Endothelial cell of umbilical vein (primary cell): Measurements from ENCODE around the gene S100A3. TPM values are rescaled to one million over a fixed set of nuclear protein-coding genes. Genes with fewer than 3 reads are reported as not detected.

Experiments
- BruUV-seq: library from RNA; stranded (reverse); fragments of 400-500 nt; replicated peaks from 2 replicates; lab custom pipeline; 2021; lab: Mats Ljungman, UMichigan
- CTCF ChIA-PET: fragments of 300-600, 350-600 bp; sonication (Branson Sonifier 250); formaldehyde crosslinking; loops from one replicate; lab custom pipeline; 2021; ENCODE audit warnings: antibody characterized with exemption, inconsistent platforms; lab: Charles Lee
- POLR2A ChIA-PET: fragments of 300-600, 350-600 bp; sonication (Branson Sonifier 250); formaldehyde crosslinking; loops from one replicate; lab custom pipeline; 2021; ENCODE audit warnings: antibody characterized with exemption, inconsistent platforms; lab: Charles Lee
- DNase-seq: peaks from one replicate; pipeline ENCODE4 v3.0.0-alpha.2; 2011; ENCODE audit warnings: low read depth, low spot score
- FAIRE-seq: peaks from 2 replicates; lab custom pipeline; 2011; peaks lifted over from hg19 to GRCh38; lab: Jason Lieb, UNC
- H2AFZ ChIP-seq: 2 replicates; pipeline ENCODE4 v1.6.0; 2012; ENCODE audit warnings: low read depth, low read length, control low read depth, inconsistent platforms
- H3K27ac ChIP-seq: 2 replicates; pipeline ENCODE4 v1.5.1; 2011; ENCODE audit warnings: low read depth, mild to moderate bottlenecking, control low read depth, low read length, moderate library complexity; ENCODE audit not compliant: insufficient read depth
- H3K27me3 ChIP-seq, 2 experiments: 2 replicates each; pipeline versions ENCODE4 v1.6.0 to v1.6.1; 2011; ENCODE audit warnings: low read length in 2 of 2, mixed read lengths in 1 of 2; ENCODE audit not compliant: control insufficient read depth in 2 of 2, insufficient read depth in 2 of 2
- H3K36me3 ChIP-seq, 2 experiments: 2 replicates in 1 of 2; 3 replicates in 1 of 2; pipeline ENCODE4 v1.5.1; 2011; ENCODE audit warnings: low read length in 2 of 2, mild to moderate bottlenecking in 1 of 2, moderate library complexity in 1 of 2; ENCODE audit not compliant: control insufficient read depth in 2 of 2, insufficient read depth in 2 of 2; ENCODE audit errors: extremely low read depth in 1 of 2
- H3K4me1 ChIP-seq: 3 replicates; pipeline ENCODE4 v1.5.1; 2011; ENCODE audit warnings: mild to moderate bottlenecking, low read length; ENCODE audit not compliant: control insufficient read depth, insufficient read depth; ENCODE audit errors: extremely low read depth
- H3K4me2 ChIP-seq: 2 replicates; pipeline ENCODE4 v1.6.1; 2011; ENCODE audit warnings: low read length, control low read depth, mixed read lengths; ENCODE audit not compliant: insufficient read depth
- H3K4me3 ChIP-seq, 3 experiments: fragments of 200-600 bp in 1 of 3; sonication (generic), shearing (Covaris generic) in 1 of 3; replicated peaks in 1 of 3; 2 replicates each; pipeline ENCODE4 v1.5.1; 2011 to 2016; ENCODE audit warnings: control low read depth in 3 of 3, low read length in 3 of 3, mild to moderate bottlenecking in 2 of 3, inconsistent platforms in 1 of 3, low read depth in 1 of 3, moderate library complexity in 1 of 3; ENCODE audit not compliant: insufficient read depth in 1 of 3
- H3K79me2 ChIP-seq: 2 replicates; pipeline ENCODE4 v1.6.0; 2012; ENCODE audit warnings: low read length, inconsistent platforms; ENCODE audit not compliant: control insufficient read depth, insufficient read depth
- H3K9ac ChIP-seq: replicated peaks from 2 replicates; pipeline ENCODE3; 2011; ENCODE audit warnings: low read length, control low read depth; ENCODE audit not compliant: insufficient read depth; ENCODE audit errors: extremely low read depth
- H3K9me1 ChIP-seq: replicated peaks from 3 replicates; pipeline ENCODE4 v1.6.0; 2011; ENCODE audit warnings: mild to moderate bottlenecking, low read length; ENCODE audit not compliant: control insufficient read depth, insufficient read depth; ENCODE audit errors: extremely low read depth
- H3K9me3 ChIP-seq: replicated peaks from 2 replicates; pipeline ENCODE4 v1.5.1; 2012; ENCODE audit warnings: low read length, inconsistent platforms; ENCODE audit not compliant: control insufficient read depth, insufficient read depth
- H4K20me1 ChIP-seq: replicated peaks from 2 replicates; pipeline ENCODE3; 2011; ENCODE audit warnings: mild to moderate bottlenecking, low read length; ENCODE audit not compliant: control insufficient read depth, insufficient read depth; ENCODE audit errors: extremely low read depth
- FOS ChIP-seq: IDR thresholded peaks from 2 replicates; pipeline ENCODE4 v1.6.1; 2011; ENCODE audit warnings: mild to moderate bottlenecking, low read length, moderate library complexity, borderline replicate concordance; ENCODE audit not compliant: insufficient read depth
- MYC ChIP-seq: IDR thresholded peaks from one replicate; pipeline ENCODE4 v1.6.1; 2011; ENCODE audit warnings: mild to moderate bottlenecking, low read depth, low read length
- POLR2A ChIP-seq: IDR thresholded peaks from 2 replicates; pipeline ENCODE4 v1.6.1; 2012; ENCODE audit warnings: low read depth, mild to moderate bottlenecking, control low read depth, low read length
- POLR2AphosphoS5 ChIP-seq: IDR thresholded peaks from 2 replicates; pipeline ENCODE4 v1.6.1; 2012; ENCODE audit warnings: low read depth, mild to moderate bottlenecking, control low read depth, low read length, moderate library complexity; ENCODE audit not compliant: insufficient read depth
- dilution Hi-C: fragments of 300-500 bp; cut with MboI; formaldehyde crosslinking; loops from one replicate; pipeline ENCODE4 v1.15.0; 2019; ENCODE audit warnings: low sequenced_read_pairs; ENCODE audit not compliant: extremely low pct_ligation_motif_present
- intact Hi-C: fragments of 100-400 bp; cut with micrococcal nuclease; formaldehyde crosslinking; loops from one replicate; pipeline ENCODE4 v1.10.0; 2022
- polyA plus RNA-seq, 4 experiments: library from polyadenylated mRNA; depleted of rRNA in 3 of 4; stranded (reverse) in 3 of 4; unstranded in 1 of 4; fragments of >200 nt; gene quantifications; 2 replicates each; pipeline versions ENCODE4 v1.2.1 to v1.2.3, GENCODE V29; 2011 to 2012; ENCODE audit warnings: missing spikeins in 1 of 4
- total RNA-seq: library from RNA; stranded (reverse); gene quantifications from 2 replicates; pipeline ENCODE4 v1.2.3, GENCODE V29; 2021
- TF ChIP-seq, protein P1 (sequence below), 2 donors: IDR thresholded peaks; 1 replicate in 1 of 2; 2 replicates in 1 of 2; pipeline ENCODE4 v1.5.1; 2011; ENCODE audit warnings: low read length in 2 of 2, mild to moderate bottlenecking in 2 of 2, moderate library complexity in 2 of 2, control low read depth in 1 of 2, inconsistent platforms in 1 of 2, low read depth in 1 of 2; ENCODE audit not compliant: insufficient read depth in 1 of 2; ENCODE audit errors: extremely low read depth in 1 of 2
- TF ChIP-seq, protein P2 (sequence below): IDR thresholded peaks from 2 replicates; pipeline ENCODE4 v1.6.1; 2011; ENCODE audit not compliant: insufficient read depth, insufficient read length

The S100A3 gene
- total and polyA plus RNA-seq, 2 donors (not counting 3 experiments of a cell fraction or from before 2014, with no cell fraction given), result 0.42 to 1.3 TPM

- H4K20me1 ChIP-seq, result no peaks in the 10 kb centered on the region
- no peaks in the 10 kb centered on the region for H3K27me3 ChIP-seq
- H3K9me1 ChIP-seq, result no peaks in the 10 kb centered on the region
- no peaks in the 10 kb centered on the region for H3K79me2 ChIP-seq
- CTCF ChIA-PET, result interaction anchor here (0.7 to 6.1 kb wide), 35 partner anchors 9 to 475 kb away, joined by 3 to 167 read pairs (median 5); partner anchors contain the start of genes CHTOP, RAB13, S100A13 and S100A14
- H3K36me3 ChIP-seq, result no peaks in the 10 kb centered on the region
- peak overlapping the region; percentile 71 for H2AFZ ChIP-seq
- BruUV-seq, result no TSS peak
- no peak overlapping the region for H3K27ac ChIP-seq
- DNase-seq (peak; percentile 71), FAIRE-seq (peak; percentile 94)
- POLR2A ChIA-PET, result no interaction called here
- TF ChIP-seq POLR2AphosphoS5 (peak; percentile 59), FOS (no peak), POLR2A (no peak), MYC (peak; percentile 94)
- TF ChIP-seq, protein P1, sequence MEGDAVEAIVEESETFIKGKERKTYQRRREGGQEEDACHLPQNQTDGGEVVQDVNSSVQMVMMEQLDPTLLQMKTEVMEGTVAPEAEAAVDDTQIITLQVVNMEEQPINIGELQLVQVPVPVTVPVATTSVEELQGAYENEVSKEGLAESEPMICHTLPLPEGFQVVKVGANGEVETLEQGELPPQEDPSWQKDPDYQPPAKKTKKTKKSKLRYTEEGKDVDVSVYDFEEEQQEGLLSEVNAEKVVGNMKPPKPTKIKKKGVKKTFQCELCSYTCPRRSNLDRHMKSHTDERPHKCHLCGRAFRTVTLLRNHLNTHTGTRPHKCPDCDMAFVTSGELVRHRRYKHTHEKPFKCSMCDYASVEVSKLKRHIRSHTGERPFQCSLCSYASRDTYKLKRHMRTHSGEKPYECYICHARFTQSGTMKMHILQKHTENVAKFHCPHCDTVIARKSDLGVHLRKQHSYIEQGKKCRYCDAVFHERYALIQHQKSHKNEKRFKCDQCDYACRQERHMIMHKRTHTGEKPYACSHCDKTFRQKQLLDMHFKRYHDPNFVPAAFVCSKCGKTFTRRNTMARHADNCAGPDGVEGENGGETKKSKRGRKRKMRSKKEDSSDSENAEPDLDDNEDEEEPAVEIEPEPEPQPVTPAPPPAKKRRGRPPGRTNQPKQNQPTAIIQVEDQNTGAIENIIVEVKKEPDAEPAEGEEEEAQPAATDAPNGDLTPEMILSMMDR (IDR thresholded peaks at IDR 0.05; ENCODE audit: extremely low read depth in 1 of 2, insufficient read depth in 1 of 2, low read depth in 1 of 2, low read length in 2 of 2), result peak; percentile 94
- TF ChIP-seq, protein P2, sequence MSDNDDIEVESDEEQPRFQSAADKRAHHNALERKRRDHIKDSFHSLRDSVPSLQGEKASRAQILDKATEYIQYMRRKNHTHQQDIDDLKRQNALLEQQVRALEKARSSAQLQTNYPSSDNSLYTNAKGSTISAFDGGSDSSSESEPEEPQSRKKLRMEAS, result peak; percentile 82
- no peaks in the 10 kb centered on the region for H3K4me1 ChIP-seq
- H3K4me2 ChIP-seq, result no peak overlapping the region
- intact Hi-C loops, result loop anchor here (1.0 to 2.0 kb wide), 8 partner anchors 22 to 475 kb away; partner anchors contain the start of genes CHTOP, RAB13, S100A13 and SNAPIN
- dilution Hi-C loops, result no loop called here
- peak overlapping the region; percentile 34 for H3K9ac ChIP-seq
- H3K9me3 ChIP-seq, result no peaks in the 10 kb centered on the region
- no peak overlapping the region for H3K4me3 ChIP-seq
Observed at GRCh38 chr1:153510984-153511410, 38.1 kb downstream of the S100A3 start.
